HG02870 (cell line): Measurements from ENCODE around the gene C1orf21.

Source experiments
- ATAC-seq: cut with Tn5 transposase; IDR thresholded peaks from one replicate; pipeline ENCODE4 v1.9.1; 2021; ENCODE audit warnings: mild to moderate bottlenecking, moderate library complexity; ENCODE audit not compliant: unreplicated experiment

The C1orf21 gene

DNA sequence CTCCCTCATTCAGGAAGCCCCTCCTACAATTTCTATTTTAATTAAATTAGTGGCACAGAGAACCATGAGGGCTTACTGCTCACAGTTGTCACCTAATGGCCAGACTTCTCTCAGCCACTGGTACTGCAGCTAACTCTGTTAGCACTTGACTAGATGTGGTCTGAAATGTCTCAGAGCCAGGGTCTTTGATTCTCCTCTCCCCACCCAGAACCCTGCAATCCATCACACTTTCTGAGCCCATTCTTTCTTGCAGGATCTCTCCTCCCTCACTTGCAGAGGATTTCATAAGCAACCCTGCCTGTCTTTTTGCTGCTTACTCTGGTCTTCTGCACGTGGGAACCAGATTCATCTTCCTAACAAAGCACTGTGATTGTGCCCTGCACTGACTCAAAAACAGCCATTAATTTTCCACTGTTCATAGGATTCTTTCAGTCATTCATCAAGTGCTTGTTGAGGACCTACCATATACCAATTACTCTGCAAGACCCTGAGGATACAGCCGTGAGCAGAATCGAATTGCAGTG is 259.4 kb downstream of the C1orf21 start:
- ATAC-seq, result no peak

DNA sequence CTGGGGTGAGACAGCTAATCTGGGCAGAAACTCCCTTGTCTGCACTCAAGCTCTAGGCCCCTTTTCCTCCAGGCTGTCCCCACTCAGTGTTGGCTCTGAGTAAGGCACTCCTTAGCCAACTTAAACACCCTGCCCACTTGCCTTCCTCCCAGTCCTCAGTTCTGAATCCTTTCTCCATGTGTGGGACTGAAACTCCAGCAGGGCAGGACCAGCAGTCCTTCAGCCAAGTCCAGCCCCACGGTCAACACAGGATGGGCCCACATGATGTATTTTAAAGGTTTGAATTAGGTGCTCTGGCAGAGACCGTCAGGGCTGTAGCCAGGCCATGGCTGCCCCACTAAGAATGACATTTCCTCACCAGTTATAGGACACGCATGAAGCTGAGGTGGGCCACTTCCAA is 260.0 kb downstream of the C1orf21 start:
- ATAC-seq, result no peak

DNA sequence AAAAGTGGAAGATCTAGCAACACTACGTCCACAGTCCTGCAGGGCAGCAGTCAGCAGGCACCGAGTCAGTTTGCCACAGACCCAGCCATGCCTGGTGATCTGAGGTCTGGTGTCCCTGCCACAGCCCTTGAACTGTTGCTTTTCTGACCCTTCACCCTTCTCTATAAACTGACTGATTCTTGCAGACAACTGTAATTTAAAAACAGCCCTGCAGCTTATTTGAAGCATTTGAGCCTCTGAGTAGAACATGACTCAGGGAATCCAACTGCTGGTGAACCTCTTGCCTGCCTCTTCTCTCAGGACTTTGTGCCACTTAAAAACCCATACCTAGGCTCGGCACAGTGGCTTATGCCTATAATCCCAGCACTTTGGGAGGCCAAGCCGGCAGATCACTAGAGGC is 260.6 kb downstream of the C1orf21 start:
- ATAC-seq, result no peak

DNA sequence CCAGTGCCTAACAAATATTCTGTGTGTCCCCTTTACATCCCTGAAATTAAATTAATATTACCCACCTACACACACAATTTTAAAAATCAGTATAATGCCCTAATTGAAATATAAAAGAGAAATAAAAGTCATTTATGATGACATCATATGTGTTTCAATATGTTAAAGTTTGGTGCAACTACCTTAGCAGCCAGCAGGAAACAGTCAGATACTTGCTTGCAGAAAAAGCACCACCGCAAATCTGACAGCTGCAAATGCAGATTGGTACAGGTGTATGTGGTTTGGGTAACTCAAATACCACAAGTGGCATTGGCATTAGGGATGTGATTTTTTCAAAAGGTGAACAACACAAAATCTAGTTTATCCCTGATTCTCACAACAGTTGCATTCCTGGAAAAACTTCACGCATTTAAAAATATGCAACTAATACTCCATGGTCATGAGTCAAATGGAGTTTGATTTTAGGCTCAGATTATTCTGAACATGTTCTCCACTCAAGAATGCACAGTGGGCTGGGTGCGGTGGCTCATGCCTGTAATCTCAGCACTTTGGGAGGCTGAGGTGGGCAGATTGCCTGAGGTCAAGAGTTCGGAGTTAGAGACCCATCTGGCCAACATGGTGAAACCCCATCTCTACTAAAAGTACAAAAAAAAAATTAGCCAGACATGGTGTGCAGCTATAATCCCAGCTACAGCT is 261.5 kb downstream of the C1orf21 start:
- ATAC-seq, result no peak

DNA sequence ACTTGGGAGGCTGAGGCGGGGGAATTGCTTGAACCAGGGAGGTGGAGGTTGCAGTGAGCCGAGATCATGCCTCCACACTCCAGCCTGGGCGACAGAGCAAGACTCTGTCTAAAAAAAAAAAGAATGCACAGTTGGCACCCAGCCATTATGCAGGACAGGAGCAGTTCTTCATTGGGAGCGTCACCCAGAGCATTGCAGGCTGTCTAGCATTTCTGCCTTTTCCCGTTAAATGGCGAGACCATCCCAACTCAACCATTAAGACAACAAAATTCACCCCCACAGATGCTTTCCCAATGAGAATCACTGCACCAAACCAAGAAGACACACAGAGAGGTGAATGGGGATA is 262.0 kb downstream of the C1orf21 start:
- ATAC-seq, result no peak

DNA sequence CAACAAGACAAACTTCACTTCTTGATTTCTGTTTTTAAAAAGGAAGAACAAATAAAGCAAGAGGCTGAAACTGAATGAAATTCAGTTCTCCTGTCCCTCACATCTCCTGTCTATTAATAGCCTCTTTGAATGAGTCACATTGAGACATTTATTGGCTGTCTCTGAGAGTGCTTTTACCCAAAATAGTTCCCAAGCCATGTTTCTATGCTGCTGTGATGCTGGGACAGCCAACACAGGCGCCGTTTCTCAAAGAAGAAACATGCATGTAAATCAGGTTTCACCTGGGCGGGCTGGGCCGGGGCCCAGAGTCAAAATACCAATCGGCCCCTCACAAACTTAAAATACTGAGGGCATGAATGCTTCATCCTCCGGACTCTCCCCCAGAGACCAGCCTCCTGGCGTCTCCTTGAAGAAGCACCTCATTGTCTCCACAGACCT is 262.6 kb downstream of the C1orf21 start:
- ATAC-seq, result peak; percentile 94

DNA sequence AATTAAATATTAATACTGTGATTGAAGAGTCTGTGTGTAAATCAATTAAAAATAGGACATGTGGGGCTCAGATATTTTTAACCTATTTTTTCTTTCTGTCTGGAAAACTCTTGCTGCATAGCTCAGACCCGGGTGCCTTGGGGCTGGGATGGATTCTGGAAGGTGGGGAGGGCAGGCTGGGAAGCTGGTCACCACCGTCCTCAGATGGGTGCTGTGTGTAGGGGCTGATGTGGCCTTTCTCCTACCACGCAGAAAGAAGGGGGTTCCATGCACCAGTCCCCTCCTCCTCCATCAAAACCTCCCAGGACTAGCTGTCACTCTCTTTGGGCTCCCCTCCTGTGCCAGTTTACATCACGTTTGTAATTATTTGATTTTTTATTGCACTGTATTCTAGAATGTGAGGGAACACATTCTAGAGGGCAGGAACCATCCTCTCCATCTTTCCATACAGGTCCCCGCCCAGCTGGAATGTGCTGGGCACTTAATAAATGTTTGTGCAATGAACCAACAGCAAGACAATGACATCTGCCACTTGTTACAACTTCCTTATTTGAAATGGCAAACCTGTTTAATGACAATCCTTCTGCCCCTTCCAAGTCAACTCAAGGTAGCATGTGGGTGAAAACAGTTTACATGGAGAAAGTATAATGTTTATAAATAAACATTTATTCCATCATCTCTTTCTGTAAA is 263.5 kb downstream of the C1orf21 start:
- ATAC-seq, result no peak

DNA sequence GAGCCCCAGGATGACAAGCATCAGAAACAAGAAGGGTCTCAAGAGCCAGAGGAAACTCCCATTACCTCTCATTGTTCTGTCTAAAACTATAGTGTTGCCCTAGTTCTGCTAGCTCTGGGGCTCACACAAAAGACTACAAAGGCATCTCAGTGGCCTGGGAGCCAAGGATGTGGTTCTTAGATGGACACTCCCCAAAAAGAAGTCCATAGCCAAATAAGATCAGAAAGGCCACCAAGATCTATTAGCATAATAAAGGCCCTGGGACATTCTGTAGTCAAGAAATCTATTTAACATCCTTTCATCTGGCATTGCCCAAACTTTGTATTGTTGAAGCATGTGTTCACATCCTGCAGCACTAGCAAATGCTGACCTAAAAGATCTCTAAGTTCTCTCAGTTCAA is 268.4 kb downstream of the C1orf21 start:
- ATAC-seq, result no peak

DNA sequence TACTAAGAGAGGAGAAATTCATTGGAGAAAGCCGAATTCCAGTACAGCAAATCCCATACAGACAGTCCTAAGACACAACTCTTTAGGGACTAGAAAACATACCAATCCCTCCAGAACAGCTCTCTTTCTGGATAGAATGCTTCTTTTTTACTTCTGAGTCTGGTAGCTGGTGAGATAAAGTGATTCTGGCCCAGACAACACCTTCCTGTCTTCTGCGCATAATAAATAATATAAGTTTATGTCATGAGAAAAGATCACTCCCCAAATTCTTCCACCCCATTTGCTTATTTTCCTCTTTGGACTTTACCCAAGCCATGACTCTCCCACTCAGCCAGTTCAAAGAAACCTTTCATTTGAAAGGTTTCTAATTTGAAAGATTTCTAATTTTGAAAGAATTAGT is 269.4 kb downstream of the C1orf21 start:
- ATAC-seq, result no peak

DNA sequence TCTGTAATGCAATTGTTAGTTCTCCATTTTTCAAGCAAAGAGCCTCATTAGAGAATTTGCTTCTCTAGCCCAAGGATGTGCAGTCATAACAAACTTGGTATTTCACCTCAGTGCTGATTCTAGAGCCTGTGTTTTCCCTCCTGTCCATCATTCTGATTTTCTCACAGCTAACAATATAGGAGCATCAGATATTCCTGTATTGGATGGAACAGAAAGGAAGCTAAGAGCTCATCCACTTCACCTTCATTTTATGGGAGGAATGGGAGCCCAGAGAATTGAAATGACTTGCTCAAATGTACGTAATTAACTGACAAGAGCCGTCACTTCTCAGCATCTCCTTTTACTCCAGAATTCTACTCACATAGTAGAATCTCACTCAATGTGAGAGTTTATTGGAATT is 271.2 kb downstream of the C1orf21 start:
- no peak for ATAC-seq

DNA sequence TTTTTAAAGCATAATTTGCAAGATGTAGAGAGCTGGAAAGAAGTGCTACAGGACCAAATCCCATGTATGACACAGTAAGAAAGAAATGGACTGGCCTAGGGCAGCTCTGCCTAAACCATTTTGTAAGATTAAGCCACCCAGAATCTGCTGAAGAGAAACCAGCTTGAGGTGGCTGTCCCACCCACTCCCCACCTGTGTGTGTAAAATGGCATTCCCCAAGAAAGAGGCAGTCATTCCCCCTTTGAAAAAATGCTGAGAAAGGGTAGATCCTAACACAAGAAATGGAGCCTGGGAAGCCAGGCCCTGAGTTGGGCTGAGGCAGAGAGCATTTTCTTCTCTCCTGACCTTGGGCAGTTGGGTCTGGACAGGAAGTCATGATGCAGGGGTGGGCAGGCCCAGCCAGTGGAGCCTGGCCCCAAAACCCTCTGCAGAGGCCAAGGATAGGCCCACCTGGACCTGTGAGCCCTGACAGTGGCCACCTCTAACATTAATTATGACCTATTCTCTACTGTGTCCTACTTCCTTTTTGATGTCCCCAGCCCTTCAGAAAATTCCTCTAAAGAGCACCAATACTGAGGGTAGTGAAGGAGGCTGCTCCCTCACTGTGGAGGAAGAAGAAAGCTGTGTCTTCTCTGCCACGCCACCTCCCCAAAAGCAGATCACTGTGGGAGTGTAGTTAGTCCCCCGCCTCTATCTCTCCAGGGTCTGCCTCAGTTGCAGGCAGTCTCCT is 273.8 kb downstream of the C1orf21 start:
- no peak for ATAC-seq

DNA sequence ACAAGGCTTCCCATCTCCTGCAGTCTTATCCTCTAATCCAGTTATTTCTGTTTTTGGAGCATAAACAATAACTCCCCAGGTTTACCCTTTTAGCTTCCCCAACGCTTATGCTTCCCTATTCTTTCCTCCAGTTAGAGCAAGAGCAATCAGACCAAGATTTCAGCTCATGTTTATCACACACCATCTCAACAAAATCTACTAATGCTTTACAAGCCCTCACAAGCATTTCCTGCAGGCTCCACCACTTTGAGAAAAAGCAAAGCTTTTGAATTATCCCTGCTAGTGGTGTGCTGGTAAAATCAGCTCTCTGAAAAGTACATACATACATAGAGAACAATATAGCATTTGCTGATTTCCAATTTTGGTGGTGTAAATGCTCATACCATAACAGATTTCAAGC is 275.0 kb downstream of the C1orf21 start:
- no peak for ATAC-seq

DNA sequence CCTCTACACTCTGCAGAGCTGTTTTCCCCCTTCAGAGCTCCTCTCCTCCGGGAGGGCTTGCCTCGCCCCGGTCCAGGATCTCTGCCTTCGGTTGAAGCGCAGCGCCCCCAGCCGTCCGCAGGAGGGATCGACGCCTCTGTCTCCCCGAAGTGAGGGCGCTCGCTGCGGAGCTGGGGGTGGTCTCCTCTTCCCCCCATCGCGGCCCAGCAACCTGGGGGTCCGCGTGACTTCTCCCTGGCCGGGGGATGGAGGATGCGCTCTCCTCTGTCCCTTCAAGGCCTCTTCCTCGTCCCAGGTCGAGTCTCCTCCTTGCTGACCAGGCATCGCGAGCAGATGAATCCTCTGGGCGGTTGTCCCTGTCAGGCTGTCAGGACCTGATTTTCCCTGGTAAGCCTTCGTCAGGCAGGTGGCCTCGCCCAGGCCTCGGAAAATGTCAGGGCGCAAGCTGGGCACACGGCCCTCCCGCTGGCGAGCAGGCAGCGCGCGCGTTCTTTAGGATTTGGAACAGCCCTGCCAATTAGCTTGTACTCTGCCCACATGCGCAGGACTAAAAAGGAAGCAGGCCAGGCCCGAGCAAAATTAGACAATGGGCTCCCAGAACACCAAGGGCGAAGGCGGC is 277.3 kb downstream of the C1orf21 start:
- no peak for ATAC-seq

DNA sequence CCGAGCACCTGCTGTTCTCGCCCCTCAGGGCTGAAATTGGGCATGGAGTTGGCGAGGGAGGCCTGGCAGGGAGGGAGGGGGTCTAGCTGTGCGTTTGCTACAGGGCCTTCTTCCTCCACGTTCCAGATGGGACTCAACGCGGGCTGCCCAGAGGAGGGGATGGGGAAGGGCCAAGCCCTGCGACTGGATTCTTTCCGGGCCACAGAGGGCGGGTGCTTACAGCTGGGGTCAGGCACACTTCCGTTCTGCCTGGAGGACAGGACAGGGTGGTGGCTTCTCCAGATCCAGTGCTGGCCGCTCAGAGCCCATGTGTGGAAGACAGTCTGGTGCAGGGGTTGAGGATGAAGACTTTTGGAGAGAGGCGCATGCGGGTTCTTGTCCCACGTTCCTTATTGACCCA is 277.8 kb downstream of the C1orf21 start:
- ATAC-seq, result no peak

DNA sequence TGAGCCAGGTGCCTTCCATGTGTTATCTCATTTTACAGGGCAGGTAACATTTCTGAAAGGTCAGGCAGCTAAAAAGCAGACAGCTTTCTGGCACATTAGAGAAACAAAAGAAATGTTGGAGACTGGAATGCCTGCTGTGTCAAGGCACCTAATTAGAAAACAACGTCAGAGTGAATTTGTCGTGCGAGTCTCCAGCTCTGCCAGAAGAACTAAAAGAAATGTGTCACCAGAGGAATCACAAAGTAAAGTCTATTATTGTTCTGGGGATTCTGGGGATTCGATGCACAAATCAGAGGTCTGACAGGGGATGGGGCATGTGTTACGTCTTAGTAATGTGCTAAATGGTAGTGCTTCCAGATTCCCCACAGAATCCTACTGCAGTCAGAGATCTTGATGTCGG is 278.5 kb downstream of the C1orf21 start:
- ATAC-seq, result no peak

DNA sequence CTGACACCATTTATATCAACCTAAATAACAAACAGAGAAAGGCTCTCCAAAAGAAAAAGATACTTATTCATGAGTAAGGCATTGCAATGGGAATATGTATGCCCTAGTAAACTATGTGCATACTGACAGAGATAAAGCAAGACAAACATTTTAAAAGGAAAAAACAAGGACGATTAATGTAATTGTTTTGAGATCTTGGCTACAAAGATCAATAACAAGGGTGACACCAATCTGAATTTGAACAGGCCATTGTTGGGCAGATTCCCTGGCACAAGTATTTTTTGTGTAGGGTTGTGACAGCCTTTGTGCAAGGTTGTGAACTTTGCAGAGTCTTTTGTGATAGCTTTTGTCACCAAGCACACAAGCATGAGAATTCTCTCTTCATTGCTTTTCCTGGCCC is 282.6 kb downstream of the C1orf21 start:
- ATAC-seq, result no peak

DNA sequence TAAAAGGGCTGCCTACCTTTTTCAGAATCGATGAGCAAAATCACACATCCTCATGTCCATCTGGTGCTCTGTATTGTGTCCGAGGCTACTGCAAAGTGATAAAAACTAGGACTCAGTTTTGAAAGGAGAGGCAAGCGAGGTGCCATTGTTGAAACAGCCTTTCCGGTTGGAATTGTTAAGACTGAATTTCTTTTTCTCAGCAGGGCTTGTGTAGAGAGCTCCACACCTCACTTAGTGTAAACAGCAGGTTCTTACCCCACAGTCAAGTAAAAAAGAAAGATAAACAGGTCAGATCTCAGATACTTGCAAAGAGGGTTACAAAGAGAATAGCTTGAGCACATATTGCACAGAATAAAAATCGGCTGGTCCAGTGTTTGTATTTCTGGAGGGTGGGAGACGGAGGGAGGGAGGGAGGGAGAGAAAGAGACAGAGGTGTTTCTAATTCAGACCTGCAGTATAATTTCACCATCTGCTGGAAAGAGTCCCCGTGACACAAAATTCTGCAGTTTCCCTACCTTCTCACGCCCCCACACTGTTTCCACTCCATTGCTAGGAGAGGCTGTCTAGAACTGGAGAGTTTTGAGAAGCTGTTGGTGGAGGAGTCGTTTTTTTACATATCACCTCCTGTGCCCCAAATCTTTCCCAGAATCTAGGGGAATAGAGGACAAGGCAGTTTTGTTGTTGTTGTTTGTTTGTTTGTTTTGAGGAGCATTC is 285.3 kb downstream of the C1orf21 start:
- ATAC-seq, result no peak

DNA sequence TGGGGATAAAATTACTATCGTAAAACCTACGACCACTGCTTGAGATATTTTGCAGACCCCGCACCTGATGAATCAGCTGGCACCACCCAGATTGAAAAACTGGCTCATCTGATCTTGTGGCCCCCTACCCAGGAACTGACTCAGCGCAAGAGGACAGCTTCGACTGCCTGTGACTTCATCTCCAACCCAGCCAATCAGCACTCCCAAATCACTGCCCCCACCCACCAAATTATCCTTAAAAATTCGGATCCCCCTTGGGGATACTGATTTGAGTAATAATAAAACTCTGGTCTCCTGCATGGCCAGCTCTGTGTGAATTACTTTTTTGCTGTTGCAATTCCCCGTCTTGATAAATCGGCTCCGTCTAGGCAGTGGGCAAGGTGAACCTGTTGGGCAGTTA is 286.5 kb downstream of the C1orf21 start:
- ATAC-seq, result no peak

DNA sequence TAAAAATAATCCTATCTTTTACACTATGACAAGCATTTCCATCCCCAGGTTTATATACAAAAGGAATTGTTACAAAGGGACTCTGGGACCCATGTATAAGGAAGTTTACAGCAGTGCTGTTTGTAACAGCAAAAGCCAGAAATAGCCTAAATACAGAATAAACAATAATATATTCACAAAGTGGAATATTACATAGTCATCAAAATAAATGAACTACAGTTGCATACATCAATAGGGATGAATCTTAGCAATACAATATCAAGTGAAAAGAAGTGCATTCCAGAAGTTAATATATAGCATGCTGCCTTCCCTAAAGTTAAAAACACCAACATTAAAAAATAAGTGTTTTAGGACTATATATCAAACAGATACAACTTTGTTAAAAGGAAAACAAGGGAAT is 290.5 kb downstream of the C1orf21 start:
- no peak for ATAC-seq
